ENCODE results near the gene GLIS1. TPM values are rescaled to one million over a fixed set of nuclear protein-coding genes. Genes with fewer than 3 reads are reported as not detected.

GLIS1 gene
- total RNA-seq, 1 donor from 2014 or later: not detected

DNA sequence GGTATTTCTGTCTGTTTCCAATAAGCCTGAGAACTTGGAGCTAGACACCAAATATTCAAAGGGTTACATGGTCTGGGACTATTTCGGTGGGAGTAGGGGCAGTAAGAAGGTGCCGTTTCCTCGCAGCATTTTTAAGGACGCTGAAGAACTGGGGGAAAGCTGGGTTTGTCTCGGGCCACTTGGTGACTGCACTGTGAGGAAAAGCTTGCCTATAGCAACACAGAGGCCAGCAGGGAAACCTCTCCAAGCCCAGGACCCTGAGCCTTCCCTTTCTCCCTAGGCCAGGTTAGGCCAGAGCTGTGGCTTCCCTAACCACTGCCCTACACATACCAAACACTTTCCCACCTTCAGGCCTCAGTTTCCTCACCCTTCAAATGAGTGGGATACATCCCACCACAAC is 3.3 kb downstream of the GLIS1 start:
- peaks cover 10 to 13% of the 10 kb centered on the region in 2 donors for H3K4me1 ChIP-seq
- no peak overlapping the region for H3K27ac ChIP-seq
- no peak overlapping the region for H3K4me3 ChIP-seq
- H3K9me3 ChIP-seq: no peaks in the 10 kb centered on the region
- no peaks in the 10 kb centered on the region for H3K36me3 ChIP-seq
- DNase-seq (ENCODE audit: low spot score in 2 of 2): no peak
- TF ChIP-seq CTCF (IDR thresholded peaks at IDR 0.05): no peak
- intact Hi-C loops (cut with DNase I): no loop called here
- H3K27me3 ChIP-seq: no peaks in the 10 kb centered on the region

- intact Hi-C loops (cut with DNase I): no loop called here
- no peak for DNase-seq (ENCODE audit: low spot score in 2 of 2)
- no peak for TF ChIP-seq CTCF (IDR thresholded peaks at IDR 0.05)
- Histone ChIP-seq H3K4me1 (peaks cover 10 to 13% of the 10 kb centered on the region in 2 donors), H3K4me3 (no peak overlapping the region), H3K27me3 (no peaks in the 10 kb centered on the region), H3K9me3 (no peaks in the 10 kb centered on the region), H3K27ac (no peak overlapping the region), H3K36me3 (no peaks in the 10 kb centered on the region)
Observed at GRCh38 chr1:53735261-53735660, 3.7 kb downstream of the GLIS1 start.

DNA sequence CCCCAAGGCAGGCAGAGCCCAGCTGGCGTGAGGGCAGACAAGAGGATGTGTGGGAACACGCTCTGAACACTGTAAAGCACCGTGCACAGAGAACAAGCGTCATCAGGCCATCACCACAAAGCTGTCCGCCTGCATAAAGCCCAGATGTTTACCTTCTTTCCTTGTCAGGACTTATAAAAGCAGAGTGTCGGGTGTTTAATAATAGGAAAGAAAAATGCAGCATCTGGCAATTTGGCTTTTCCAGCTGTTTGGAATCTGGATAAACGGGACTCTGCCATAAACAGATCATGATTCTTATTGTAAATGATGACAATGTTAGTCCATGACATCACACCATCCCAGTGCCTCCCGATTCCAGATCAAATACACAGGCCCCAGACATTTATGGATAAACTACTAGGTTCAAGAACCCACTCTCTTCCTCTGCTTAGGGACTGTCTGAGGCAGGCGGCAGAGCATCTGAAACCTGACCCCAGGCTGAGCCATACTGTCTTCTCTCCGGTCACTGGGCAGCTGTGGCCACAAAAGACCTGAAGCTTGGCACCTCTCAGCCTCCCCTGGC is 4.2 kb downstream of the GLIS1 start:
- Histone ChIP-seq H3K36me3 (no peaks in the 10 kb centered on the region), H3K4me3 (no peak overlapping the region), H3K27ac (no peak overlapping the region), H3K27me3 (no peaks in the 10 kb centered on the region), H3K4me1 (peaks cover 10 to 13% of the 10 kb centered on the region in 2 donors), H3K9me3 (no peaks in the 10 kb centered on the region)
- intact Hi-C loops (cut with DNase I): no loop called here
- TF ChIP-seq CTCF (IDR thresholded peaks at IDR 0.05): no peak
- no peak for DNase-seq (ENCODE audit: low spot score in 2 of 2)

DNA sequence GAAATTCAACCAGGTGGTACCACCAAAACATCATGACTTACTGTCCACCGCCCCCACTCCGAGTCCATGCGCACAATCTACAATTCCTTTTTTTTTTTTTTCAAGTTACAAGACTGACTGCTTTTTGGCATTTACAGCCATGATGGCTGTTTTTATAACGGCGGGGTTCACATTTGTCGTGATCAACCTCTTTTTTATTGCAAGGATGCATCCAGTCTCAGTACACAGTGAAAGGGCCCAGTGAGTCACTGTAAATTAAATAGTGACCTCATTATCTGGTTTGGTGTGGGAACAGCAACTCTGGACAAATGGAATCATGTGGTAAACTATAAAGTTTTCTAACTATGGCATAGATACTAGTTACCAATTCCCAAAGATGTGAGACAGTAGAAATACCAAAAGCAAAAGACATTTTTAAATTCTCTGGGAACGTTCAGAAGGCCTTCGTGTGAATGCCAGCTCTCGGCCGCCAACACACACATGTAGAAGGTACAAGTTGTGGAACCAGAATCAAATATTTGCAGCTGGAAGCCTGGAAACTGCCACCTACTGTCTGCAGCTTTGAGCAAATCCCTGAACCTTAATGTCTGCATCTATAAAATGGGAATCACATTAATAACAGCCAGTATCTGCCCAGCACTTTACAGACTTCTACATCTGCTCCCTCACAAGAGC is 4.9 kb downstream of the GLIS1 start:
- Histone ChIP-seq H3K27me3 (no peaks in the 10 kb centered on the region), H3K4me3 (no peak overlapping the region), H3K4me1 (peaks cover 7 to 13% of the 10 kb centered on the region in 2 donors), H3K9me3 (no peaks in the 10 kb centered on the region), H3K36me3 (no peaks in the 10 kb centered on the region), H3K27ac (no peak overlapping the region)
- DNase-seq (ENCODE audit: low spot score in 2 of 2): no peak
- intact Hi-C loops (cut with DNase I): no loop called here
- TF ChIP-seq CTCF (IDR thresholded peaks at IDR 0.05): no peak

- Histone ChIP-seq H3K4me3 (no peak overlapping the region), H3K9me3 (no peaks in the 10 kb centered on the region), H3K36me3 (no peaks in the 10 kb centered on the region), H3K4me1 (peaks cover 7 to 9% of the 10 kb centered on the region in 2 donors), H3K27ac (no peak overlapping the region), H3K27me3 (no peaks in the 10 kb centered on the region)
- TF ChIP-seq CTCF (IDR thresholded peaks at IDR 0.05): no peak
- intact Hi-C loops (cut with DNase I): no loop called here
- DNase-seq (ENCODE audit: low spot score in 2 of 2): no peak
Observed at GRCh38 chr1:53733447-53733931, 5.5 kb downstream of the GLIS1 start.
